HFF-Myc (cell line): ENCODE results near the gene ARL15.
A peak's percentile ranks its signal among the peaks of the same experiment; 100 is the strongest.

ENCODE experiments used
- DNase-seq: peaks from one replicate; pipeline ENCODE4 v3.0.0-alpha.2; 2011; ENCODE audit warnings: low read depth; ENCODE audit errors: extremely low read depth
- H3K4me3 ChIP-seq: replicated peaks from 2 replicates; pipeline ENCODE4 v1.5.1; 2011; ENCODE audit warnings: low read depth, mild to moderate bottlenecking, control low read depth, low read length
- TF ChIP-seq, protein P1 (sequence below): IDR thresholded peaks from 2 replicates; pipeline ENCODE4 v1.5.1; 2012; ENCODE audit warnings: mild to moderate bottlenecking, low read depth, low read length, control low read depth; ENCODE audit errors: missing control alignments

Gene ARL15

DNA sequence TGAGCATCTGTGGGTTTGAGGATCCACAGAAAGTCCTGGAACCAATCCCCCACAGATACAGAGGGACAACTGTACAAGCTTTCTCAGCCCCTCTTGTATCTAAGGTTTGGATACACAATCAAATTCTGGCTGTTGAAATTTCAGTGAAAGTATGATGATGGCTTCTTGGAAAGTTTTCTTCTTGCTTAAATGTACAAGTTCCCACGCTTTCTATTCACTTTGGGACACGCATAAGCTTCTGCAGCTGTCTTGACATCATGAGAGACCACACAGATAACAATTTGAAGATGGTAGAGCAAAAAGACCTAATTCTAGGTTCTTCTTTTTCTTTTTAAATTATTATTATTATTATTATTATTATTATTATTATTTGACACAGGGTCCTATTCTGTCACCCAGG lies 31.6 kb upstream of the ARL15 start:
- H3K4me3 ChIP-seq, result no peak overlapping the region
- DNase-seq, result no peak
- TF ChIP-seq, protein P1, sequence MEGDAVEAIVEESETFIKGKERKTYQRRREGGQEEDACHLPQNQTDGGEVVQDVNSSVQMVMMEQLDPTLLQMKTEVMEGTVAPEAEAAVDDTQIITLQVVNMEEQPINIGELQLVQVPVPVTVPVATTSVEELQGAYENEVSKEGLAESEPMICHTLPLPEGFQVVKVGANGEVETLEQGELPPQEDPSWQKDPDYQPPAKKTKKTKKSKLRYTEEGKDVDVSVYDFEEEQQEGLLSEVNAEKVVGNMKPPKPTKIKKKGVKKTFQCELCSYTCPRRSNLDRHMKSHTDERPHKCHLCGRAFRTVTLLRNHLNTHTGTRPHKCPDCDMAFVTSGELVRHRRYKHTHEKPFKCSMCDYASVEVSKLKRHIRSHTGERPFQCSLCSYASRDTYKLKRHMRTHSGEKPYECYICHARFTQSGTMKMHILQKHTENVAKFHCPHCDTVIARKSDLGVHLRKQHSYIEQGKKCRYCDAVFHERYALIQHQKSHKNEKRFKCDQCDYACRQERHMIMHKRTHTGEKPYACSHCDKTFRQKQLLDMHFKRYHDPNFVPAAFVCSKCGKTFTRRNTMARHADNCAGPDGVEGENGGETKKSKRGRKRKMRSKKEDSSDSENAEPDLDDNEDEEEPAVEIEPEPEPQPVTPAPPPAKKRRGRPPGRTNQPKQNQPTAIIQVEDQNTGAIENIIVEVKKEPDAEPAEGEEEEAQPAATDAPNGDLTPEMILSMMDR, result no peak

DNA sequence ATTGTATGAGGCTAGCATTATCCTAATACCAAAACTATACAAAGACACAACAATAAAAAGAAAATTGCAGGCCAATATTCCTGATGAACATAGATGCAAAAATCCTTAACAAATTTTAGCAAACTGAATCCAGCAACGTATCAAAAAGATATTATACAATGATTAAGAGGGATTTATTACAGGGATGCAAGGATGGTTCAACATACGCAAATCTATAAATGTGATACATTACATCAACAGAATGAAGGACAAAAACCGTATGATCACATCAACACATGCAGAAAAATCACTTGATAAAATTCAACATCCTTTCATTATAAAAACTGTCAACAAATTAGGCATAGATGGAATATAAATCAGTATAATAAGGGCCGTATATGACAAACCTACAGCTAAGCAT lies 27.1 kb upstream of the ARL15 start:
- H3K4me3 ChIP-seq, result no peak overlapping the region
- TF ChIP-seq, protein P1, result no peak
- DNase-seq, result no peak

DNA sequence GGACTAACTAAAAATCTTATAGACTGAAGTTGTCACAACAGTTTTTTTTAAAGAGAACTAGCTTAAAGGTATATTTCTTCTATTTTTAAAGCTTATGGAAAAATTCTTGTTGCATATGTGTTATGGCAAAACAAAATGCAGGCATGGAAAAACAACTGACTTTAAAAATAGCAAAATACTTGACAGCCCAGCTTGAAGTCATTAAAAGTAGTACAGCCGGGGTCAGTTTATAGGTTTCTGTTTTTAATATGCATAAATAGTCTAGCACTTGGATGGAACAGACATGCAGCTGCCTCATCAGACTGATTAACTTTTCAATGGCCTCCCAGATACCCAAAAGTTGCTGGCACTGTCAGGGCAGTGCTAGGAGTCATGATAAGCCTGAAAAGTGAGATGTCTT lies 22.3 kb upstream of the ARL15 start:
- H3K4me3 ChIP-seq, result no peak overlapping the region
- DNase-seq, result no peak
- TF ChIP-seq, protein P1, result no peak

DNA sequence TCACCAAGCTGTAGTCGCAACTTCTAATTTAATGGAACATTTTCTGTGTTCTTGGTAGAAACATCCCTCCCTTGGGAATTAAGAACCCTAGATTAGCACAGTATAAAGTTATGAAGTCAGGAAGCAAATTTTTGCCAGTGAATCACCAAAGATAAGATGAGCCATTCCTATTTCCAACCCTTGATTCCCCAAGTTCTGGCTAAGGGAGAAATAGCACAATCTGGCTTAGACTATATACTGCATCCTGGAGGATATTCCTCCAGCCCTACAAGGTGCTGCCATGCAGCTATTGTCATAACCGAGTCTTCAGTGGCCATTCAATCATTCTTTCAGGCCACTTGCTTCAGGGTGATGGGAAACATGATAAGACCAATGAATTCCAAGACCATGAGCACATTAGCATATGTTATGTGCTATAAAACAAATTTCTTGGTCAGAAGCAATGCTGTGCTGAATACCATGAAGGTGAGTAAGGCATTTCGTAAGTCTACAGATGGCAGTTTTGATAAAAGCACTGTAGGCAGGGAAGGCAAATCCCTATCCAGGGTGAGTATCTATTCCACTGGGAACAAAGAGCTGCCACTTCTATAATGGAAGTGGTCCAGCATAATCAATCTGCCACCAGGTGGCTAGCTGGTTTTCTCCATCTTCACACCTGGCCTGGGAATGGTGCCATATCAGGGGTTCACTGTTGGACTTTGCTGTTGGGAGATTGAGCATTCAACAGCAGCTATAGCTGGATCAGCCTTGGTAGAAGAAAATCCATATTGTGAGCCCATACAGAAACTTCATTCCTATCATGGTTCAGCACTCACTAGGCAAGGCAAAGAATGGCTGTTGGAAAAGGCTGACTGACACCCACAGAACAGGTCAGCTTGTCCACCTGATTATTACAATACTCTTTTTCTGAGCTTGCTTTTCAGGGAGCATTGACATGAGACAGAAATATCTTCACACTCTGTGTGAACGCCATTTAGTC lies 19.6 kb upstream of the ARL15 start:
- TF ChIP-seq, protein P1, result no peak
- H3K4me3 ChIP-seq, result no peak overlapping the region
- peak; percentile 85 for DNase-seq

DNA sequence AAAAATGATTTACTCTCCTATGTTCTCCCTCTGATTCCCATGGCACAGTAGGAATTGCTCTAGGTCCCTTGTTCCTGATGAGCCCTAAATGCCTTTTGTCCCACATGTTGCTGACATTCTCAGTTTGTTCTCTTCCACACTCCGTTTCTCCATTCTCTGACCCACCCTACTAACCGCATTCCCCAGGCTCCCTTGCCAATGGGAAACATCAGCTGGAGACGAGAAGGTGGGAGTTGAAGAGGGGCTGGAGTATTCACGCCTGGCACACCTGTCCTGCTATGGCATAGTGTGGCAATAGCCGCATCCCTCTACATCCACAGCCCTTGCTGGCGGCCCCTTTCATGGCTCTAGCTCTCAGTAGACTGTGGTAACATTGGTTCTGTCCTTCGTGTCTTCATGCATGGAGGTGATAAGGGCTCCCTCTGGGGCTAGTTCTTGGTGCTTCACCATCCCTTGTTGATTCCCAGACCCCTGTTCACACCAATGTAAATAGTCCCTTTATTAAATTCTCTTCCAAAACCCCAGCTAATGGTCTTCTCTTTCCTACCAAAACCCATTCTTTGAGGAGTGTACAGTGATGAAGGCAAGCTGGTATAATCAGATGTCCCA lies 16.4 kb upstream of the ARL15 start:
- H3K4me3 ChIP-seq, result no peak overlapping the region
- no peak for DNase-seq
- TF ChIP-seq, protein P1, result no peak

DNA sequence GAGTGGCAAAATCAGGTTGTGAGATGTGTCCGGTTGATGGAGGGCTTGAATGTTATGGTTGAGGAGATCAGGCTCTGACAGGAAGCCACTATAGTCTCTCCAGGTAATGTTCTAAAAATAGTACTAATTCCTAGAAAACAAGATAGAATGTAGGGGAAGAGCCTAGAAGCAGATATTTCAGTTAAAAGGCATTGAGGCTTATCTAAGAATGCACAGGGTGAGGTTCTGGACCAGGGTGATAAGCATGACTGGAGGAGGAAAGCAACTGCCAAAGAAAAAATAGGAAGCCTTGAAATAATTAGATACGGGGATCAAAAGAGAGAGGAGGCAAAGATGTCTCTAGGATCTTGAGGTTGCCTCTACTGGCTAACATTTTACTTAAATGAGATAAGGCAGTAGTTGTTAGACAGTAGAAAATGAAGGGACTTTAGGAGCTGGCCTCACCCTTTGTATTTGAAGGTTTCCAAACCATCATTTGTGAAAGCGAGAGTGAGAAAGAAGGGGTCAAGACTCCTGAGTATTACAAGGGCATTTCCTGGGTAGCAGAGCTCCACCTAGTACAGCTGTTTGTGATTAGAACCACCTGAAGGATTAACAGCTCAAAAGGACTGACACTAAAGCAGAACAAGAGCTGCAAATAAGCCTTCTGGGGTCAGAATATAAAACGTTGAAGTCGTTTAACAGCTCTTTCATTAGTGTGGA lies 15.4 kb upstream of the ARL15 start:
- no peak overlapping the region for H3K4me3 ChIP-seq
- DNase-seq, result no peak
- TF ChIP-seq, protein P1, result no peak
